Muscle of arm (tissue), 12 donors: ENCODE results near the gene YIPF5. TPM values are rescaled to one million over a fixed set of nuclear protein-coding genes. Genes with fewer than 3 reads are reported as not detected.

ENCODE experiments used
- DNase-seq: peaks from one replicate; pipeline ENCODE4 v3.0.0-alpha.2; 2013
- polyA plus RNA-seq, 12 donors: library from polyadenylated mRNA; unstranded; fragments of 120-200 nt; gene quantifications; one replicate each; pipeline ENCODE4 v1.2.1, GENCODE V29; 2013; ENCODE audit not compliant: insufficient read length in 12 of 12

The YIPF5 gene
- polyA plus RNA-seq, 12 donors, result 31.8 to 65.0 (median 50.5) TPM; not detected in 1

DNA sequence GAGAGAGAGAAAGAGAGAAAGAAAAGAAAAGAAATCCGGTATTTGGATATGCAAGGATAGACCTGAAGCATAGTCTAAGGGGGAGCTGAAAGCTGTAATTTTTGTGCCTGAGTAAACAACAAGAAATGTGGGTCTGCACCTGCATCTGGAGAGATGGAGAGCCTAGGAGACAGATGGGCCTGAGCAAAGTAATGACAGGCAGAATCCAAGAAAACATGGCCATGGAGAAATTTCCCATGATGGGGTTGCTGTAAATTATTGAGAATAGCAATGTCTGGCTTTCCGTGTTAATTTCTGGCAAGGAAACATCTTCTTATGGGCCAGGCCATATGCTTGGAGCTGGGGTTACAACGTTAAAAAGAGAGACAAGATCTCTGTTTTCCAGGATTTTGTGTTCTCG is 40.2 kb downstream of the YIPF5 start:
- DNase-seq, result peak; percentile 61

DNA sequence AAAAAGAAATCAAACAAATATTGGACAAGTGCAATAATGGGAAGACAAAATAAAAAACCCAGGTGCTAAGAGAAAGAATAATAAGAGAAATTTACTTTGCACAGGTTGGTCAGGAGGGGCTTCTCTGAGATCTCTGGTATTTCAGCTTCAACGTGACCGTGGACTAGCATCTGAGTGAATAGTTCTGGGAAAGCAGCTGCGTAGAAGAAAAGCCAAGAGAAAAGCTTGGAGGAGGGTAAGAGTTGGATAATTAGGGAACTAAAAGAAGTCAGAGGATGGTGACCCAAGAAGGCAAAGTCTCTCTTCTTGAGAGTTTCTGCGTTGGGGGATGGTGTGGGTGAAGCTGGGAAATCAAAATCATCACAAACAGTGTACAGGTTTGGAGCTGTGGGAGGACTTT is 41.6 kb downstream of the YIPF5 start:
- no peak for DNase-seq

DNA sequence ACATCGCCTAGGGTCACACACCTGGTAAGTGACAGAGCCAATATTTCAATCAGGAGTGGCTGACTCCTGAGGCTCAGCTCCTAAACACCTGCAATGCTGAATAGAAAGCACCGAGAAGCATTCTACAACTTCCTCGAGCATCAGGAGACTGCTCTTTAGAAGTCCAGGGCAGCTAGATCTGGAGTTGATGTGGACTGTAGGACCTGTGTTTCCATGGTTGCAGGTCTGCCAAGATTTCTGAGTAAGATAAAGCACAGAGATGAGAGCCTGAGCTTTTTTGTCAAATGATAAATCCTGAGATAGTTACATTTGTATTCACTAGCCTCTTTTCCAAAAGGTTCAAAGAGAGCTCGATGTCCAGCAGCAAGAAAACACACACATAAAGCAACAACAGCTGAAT is 43.8 kb downstream of the YIPF5 start:
- no peak for DNase-seq

DNA sequence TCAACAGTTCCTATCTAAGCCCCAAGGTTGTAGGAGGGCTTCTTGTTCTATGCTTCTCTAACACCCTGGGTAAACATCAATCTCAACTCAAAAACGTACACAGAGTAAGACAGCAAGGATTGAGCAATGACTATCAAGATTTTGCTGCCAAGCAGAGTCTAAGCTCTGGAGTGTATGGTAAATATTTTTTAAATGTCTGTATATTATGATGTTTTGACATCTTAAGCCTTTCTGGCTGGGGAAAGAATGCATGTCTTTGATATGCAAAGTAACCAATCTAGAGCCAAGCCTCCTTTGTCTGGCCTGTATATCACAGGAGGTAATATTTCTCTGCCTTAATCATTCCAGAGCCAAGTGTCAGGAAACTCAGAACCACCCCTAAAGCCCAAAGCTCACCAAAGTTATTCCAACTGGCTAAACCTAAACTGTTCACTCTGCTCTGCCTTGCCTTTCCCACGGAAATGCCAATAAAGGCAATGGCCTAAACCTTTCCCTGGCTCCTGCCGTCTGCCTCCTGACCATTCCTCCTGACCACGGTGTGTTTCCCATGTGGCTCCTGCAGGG is 45.2 kb downstream of the YIPF5 start:
- no peak for DNase-seq

DNA sequence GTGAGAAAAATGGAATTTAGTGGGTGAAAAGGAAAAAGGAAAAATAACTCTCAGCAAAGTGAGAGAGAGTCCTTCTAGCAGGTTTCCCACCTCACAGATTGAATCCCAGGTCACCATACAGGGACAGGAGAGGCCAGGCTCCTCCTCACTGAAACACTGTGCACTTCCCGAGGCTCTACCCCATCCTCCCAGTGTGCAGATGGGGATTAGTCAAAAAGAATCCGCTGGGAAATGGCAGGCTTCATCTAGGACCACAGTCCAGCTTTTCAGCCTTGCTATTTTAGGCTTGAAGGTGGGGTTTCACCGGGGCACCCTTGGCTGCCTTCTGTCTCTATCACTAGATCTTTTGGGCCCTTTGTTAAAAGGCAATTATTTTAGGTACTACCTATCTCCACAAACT is 47.8 kb downstream of the YIPF5 start:
- DNase-seq, result no peak

DNA sequence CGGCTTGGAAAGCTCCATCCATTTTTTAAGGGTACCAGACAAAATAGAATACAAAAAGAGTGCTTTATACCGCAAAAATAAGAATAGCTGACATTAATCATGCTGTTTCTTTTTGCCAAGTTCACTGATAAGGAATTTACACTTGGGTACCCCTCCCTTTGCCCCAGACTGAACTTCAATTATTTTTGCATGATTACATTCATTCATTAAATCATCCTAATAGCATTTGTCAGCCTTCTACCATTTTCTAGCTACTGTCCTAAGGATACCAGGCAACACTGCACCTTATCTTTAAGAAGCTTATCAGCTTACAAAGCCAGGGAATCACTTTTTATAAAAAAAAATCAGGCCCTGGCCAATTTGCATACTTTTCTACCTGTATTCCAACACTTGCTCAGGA is 48.4 kb downstream of the YIPF5 start:
- DNase-seq, result no peak

DNA sequence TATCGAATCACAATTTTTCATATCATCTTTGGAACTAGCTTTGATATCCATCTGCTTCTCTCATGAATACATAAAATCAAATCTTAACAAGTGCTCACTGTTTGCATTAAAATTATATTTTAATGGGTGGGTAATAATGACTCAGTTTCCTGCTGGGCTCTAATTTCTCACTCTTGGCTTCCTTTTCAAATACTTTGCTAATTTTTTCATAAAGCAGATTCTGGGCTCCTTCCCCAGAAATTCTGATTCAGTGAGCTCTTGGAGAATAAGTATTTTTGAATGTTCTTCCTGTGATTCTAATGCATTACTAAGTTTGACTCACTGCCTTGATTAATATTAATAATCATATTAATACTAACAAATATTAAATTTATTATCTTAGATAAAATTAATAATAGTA is 48.9 kb downstream of the YIPF5 start:
- no peak for DNase-seq

DNA sequence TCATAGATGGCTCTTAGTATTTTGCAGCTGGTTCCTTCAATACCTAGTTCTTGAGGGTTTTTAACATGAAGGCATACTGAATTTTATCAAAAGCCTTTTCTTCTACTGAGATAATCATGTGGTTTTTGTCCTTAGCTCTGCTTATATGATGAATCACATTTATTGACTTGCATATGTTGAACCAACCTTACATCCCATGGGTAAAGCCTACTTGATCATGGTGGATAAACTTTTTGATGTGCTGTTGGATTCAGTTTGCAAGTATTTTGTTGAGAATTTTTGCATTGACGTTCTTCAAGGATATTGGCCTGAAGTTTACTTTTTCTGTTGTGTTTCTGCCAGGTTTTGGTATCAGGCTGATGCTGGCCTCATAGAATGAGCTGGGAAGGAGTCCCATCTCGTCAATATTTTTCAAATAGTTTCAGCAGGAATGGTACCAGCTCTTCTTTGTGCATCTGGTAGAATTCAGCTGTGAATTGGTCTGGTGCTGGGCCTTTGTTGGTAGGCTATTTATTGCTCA is 49.7 kb downstream of the YIPF5 start:
- DNase-seq, result no peak

DNA sequence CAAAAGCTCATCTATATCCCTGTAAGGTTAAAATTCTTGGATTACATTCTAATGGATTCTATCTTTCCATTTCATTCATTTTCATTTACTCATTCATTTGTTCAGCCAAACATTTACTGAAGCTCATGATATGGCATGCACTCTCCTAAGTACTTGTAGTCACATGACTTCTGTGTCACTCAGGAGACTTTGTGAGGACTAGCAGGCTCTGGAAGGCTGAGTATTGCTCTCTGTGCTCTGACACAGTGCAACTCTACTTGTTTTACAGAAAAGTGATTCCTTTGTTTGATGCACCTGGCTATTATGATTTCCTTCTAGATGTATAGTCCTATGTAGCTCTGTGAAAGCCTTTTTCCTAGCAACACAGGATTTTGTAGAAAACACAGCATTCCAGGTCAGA is 53.0 kb downstream of the YIPF5 start:
- no peak for DNase-seq

DNA sequence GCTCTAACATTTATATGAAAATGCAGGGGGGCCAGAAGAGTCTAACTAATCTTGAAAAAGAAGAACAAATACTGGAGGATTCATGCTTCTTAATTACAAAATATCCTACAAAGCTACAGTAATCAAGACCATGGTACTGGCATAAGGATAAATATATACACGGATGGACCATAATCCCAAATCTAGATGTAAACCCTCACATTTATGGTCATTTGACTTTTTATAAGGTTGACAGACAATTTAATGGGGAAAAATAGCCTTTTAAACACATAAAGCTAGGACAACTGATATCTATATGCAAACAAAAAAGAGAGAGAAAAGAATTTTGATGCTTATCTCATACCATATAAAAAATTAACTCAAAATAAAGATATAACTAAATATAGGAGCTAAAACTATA is 55.9 kb downstream of the YIPF5 start:
- DNase-seq, result no peak

Other genes starting within 250 kb of the YIPF5 start
- under 1 TPM in 10 of 12 donors, not detected in 2; 0.04 to 0.17 (median 0.09) TPM for gene KCTD16, start 214 bp upstream of the YIPF5 start, polyA plus RNA-seq